Measurements from ENCODE around the gene SHC1.
A peak's percentile ranks its signal among the peaks of the same experiment; 100 is the strongest.

SHC1 gene

DNA sequence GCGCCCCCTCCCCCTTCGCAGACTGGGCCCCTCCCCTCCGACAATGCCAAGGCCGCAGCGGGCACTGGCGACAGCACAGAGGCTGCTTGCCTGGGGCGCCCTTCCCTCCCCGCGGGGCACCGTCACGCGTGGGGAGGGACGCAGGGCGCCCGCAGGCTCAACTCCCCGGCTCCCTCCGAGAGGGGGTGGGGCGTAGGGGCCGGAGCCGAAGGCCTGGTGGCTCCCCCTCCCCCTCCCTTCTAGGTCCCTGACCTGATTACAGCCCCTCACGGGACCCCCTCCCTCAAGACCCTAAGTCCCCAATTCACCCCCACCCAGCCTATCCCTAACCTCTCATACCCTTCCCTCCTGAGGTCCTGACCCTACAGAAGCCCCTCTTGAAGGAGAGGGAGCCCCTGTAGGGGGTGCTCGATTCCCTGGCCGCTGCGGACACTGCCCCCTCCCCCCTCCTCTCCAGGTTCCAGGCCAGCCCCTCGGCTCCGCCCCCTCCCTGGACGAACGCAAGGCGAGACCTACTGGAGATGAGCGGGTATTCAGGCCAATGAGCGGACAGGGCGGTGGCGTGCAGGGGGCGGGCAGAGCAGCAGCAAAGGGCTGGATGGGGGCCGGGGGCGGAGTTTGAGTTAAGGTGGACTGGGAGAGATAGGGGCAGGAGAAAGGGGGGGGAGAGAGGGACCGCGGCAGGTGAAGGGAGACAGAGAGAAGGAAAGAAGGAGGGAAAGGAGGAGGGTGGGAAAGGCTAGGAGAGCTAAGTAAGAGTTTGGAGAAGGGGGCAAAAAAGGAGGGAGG is 31.3 kb upstream of the SHC1 start (continued):
- TF ChIP-seq, protein P1, sequence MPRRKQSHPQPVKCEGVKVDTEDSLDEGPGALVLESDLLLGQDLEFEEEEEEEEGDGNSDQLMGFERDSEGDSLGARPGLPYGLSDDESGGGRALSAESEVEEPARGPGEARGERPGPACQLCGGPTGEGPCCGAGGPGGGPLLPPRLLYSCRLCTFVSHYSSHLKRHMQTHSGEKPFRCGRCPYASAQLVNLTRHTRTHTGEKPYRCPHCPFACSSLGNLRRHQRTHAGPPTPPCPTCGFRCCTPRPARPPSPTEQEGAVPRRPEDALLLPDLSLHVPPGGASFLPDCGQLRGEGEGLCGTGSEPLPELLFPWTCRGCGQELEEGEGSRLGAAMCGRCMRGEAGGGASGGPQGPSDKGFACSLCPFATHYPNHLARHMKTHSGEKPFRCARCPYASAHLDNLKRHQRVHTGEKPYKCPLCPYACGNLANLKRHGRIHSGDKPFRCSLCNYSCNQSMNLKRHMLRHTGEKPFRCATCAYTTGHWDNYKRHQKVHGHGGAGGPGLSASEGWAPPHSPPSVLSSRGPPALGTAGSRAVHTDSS (tag by site-specific recombination; IDR thresholded peaks at IDR 0.05), result no peak; the same call in 1 of the 2 replicates
- TF ChIP-seq ZBTB8A (tag by site-specific recombination; IDR thresholded peaks at IDR 0.05) (peak; percentile 72), ZNF394 (tag by site-specific recombination; IDR thresholded peaks at IDR 0.05; ENCODE audit: borderline replicate concordance) (peak; percentile 35), ZNF785 (tag by site-specific recombination; IDR thresholded peaks at IDR 0.05) (peak; percentile 98), ZNF133 (tag by site-specific recombination; IDR thresholded peaks at IDR 0.05) (no peak), BCL11B (tag by site-specific recombination; IDR thresholded peaks at IDR 0.05; ENCODE audit: low read depth) (peak; percentile 95), ZNF707 (tag by site-specific recombination; IDR thresholded peaks at IDR 0.05) (no peak), OSR2 (tag by site-specific recombination; IDR thresholded peaks at IDR 0.05) (no peak), ZNF416 (tag by site-specific recombination; IDR thresholded peaks at IDR 0.05) (no peak), ZNF776 (tag by site-specific recombination; IDR thresholded peaks at IDR 0.05; ENCODE audit: borderline replicate concordance) (no peak), ZNF112 (tag by site-specific recombination; IDR thresholded peaks at IDR 0.05) (no peak), ZNF426 (tag by site-specific recombination; IDR thresholded peaks at IDR 0.05) (no peak), ZNF501 (tag by site-specific recombination; IDR thresholded peaks at IDR 0.05) (0 out of 2 replicates have a peak, but pooled peaks have one; percentile 20), SP7 (tag by site-specific recombination; IDR thresholded peaks at IDR 0.05) (peak; percentile 71; the same call in 1 of the 2 replicates), YY2 (tag by site-specific recombination; IDR thresholded peaks at IDR 0.05) (no peak), GLI2 (tag by site-specific recombination; IDR thresholded peaks at IDR 0.05; ENCODE audit: borderline replicate concordance, low read depth) (no peak)
- TF ChIP-seq, protein P2, sequence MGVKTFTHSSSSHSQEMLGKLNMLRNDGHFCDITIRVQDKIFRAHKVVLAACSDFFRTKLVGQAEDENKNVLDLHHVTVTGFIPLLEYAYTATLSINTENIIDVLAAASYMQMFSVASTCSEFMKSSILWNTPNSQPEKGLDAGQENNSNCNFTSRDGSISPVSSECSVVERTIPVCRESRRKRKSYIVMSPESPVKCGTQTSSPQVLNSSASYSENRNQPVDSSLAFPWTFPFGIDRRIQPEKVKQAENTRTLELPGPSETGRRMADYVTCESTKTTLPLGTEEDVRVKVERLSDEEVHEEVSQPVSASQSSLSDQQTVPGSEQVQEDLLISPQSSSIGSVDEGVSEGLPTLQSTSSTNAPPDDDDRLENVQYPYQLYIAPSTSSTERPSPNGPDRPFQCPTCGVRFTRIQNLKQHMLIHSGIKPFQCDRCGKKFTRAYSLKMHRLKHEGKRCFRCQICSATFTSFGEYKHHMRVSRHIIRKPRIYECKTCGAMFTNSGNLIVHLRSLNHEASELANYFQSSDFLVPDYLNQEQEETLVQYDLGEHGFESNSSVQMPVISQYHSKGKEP (tag by site-specific recombination; IDR thresholded peaks at IDR 0.05), result no peak
- TF ChIP-seq, protein P3, sequence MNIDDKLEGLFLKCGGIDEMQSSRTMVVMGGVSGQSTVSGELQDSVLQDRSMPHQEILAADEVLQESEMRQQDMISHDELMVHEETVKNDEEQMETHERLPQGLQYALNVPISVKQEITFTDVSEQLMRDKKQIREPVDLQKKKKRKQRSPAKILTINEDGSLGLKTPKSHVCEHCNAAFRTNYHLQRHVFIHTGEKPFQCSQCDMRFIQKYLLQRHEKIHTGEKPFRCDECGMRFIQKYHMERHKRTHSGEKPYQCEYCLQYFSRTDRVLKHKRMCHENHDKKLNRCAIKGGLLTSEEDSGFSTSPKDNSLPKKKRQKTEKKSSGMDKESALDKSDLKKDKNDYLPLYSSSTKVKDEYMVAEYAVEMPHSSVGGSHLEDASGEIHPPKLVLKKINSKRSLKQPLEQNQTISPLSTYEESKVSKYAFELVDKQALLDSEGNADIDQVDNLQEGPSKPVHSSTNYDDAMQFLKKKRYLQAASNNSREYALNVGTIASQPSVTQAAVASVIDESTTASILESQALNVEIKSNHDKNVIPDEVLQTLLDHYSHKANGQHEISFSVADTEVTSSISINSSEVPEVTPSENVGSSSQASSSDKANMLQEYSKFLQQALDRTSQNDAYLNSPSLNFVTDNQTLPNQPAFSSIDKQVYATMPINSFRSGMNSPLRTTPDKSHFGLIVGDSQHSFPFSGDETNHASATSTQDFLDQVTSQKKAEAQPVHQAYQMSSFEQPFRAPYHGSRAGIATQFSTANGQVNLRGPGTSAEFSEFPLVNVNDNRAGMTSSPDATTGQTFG (tag by site-specific recombination; IDR thresholded peaks at IDR 0.05; ENCODE audit: borderline replicate concordance), result no peak
- TF ChIP-seq, protein P4, sequence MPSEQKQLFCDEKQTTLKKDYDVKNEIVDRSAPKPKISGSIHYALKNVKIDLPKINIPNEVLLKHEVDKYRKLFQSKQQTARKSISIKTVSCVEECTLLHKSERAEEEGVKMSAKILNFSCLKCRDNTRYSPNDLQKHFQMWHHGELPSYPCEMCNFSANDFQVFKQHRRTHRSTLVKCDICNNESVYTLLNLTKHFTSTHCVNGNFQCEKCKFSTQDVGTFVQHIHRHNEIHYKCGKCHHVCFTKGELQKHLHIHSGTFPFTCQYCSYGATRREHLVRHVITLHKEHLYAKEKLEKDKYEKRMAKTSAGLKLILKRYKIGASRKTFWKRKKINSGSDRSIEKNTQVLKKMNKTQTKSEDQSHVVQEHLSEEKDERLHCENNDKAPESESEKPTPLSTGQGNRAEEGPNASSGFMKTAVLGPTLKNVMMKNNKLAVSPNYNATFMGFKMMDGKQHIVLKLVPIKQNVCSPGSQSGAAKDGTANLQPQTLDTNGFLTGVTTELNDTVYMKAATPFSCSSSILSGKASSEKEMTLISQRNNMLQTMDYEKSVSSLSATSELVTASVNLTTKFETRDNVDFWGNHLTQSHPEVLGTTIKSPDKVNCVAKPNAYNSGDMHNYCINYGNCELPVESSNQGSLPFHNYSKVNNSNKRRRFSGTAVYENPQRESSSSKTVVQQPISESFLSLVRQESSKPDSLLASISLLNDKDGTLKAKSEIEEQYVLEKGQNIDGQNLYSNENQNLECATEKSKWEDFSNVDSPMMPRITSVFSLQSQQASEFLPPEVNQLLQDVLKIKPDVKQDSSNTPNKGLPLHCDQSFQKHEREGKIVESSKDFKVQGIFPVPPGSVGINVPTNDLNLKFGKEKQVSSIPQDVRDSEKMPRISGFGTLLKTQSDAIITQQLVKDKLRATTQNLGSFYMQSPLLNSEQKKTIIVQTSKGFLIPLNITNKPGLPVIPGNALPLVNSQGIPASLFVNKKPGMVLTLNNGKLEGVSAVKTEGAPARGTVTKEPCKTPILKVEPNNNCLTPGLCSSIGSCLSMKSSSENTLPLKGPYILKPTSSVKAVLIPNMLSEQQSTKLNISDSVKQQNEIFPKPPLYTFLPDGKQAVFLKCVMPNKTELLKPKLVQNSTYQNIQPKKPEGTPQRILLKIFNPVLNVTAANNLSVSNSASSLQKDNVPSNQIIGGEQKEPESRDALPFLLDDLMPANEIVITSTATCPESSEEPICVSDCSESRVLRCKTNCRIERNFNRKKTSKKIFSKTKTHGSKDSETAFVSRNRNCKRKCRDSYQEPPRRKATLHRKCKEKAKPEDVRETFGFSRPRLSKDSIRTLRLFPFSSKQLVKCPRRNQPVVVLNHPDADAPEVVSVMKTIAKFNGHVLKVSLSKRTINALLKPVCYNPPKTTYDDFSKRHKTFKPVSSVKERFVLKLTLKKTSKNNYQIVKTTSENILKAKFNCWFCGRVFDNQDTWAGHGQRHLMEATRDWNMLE (tag by site-specific recombination; conservative IDR thresholded peaks at IDR 0.05; ENCODE audit: low read depth), result no peak
- TF ChIP-seq, protein P5, sequence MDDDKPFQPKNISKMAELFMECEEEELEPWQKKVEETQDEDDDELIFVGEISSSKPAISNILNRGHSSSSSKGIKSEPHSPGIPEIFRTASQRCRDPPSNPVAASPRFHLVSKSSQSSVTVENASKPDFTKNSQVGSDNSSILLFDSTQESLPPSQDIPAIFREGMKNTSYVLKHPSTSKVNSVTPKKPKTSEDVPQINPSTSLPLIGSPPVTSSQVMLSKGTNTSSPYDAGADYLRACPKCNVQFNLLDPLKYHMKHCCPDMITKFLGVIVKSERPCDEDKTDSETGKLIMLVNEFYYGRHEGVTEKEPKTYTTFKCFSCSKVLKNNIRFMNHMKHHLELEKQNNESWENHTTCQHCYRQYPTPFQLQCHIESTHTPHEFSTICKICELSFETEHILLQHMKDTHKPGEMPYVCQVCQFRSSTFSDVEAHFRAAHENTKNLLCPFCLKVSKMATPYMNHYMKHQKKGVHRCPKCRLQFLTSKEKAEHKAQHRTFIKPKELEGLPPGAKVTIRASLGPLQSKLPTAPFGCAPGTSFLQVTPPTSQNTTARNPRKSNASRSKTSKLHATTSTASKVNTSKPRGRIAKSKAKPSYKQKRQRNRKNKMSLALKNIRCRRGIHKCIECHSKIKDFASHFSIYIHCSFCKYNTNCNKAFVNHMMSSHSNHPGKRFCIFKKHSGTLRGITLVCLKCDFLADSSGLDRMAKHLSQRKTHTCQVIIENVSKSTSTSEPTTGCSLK (tag by site-specific recombination; IDR thresholded peaks at IDR 0.05), result no peak
- TF ChIP-seq, protein P6, sequence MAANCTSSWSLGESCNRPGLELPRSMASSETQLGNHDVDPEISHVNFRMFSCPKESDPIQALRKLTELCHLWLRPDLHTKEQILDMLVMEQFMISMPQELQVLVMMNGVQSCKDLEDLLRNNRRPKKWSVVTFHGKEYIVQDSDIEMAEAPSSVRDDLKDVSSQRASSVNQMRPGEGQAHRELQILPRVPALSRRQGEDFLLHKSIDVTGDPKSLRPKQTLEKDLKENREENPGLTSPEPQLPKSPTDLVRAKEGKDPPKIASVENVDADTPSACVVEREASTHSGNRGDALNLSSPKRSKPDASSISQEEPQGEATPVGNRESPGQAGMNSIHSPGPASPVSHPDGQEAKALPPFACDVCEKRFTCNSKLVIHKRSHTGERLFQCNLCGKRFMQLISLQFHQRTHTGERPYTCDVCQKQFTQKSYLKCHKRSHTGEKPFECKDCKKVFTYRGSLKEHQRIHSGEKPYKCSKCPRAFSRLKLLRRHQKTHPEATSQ (tag by site-specific recombination; IDR thresholded peaks at IDR 0.05), result peak; percentile 80; the same call in 1 of the 2 replicates
- TF ChIP-seq, protein P7, sequence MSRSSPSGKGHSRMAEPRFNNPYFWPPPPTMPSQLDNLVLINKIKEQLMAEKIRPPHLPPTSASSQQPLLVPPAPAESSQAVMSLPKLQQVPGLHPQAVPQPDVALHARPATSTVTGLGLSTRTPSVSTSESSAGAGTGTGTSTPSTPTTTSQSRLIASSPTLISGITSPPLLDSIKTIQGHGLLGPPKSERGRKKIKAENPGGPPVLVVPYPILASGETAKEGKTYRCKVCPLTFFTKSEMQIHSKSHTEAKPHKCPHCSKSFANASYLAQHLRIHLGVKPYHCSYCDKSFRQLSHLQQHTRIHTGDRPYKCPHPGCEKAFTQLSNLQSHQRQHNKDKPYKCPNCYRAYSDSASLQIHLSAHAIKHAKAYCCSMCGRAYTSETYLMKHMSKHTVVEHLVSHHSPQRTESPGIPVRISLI (tag by site-specific recombination; IDR thresholded peaks at IDR 0.05), result no peak

All from HEK293 (cell line).